ENCODE measurements around the gene ILKAP.

Gene ILKAP

DNA sequence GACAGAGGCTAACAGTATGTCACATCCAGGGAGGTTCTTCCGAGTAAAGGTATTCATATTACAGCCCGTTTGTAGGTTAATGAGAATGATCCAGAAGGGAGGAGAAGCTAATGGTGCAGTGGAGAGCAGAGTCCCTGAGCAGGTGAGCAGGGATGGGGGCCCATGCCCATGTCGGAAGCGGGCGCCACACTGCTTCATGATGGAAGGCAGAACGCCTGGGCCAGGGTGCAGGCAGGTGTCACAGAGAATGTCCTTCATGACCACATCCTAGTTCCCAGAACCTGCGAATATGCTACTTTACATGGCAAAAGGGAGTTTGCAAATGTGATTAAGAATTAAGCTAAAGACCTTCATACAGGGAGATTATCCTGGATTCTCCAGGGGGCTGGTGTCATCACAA is 32.4 kb upstream of the ILKAP start:
- TF ChIP-seq, protein P1, sequence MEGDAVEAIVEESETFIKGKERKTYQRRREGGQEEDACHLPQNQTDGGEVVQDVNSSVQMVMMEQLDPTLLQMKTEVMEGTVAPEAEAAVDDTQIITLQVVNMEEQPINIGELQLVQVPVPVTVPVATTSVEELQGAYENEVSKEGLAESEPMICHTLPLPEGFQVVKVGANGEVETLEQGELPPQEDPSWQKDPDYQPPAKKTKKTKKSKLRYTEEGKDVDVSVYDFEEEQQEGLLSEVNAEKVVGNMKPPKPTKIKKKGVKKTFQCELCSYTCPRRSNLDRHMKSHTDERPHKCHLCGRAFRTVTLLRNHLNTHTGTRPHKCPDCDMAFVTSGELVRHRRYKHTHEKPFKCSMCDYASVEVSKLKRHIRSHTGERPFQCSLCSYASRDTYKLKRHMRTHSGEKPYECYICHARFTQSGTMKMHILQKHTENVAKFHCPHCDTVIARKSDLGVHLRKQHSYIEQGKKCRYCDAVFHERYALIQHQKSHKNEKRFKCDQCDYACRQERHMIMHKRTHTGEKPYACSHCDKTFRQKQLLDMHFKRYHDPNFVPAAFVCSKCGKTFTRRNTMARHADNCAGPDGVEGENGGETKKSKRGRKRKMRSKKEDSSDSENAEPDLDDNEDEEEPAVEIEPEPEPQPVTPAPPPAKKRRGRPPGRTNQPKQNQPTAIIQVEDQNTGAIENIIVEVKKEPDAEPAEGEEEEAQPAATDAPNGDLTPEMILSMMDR (IDR thresholded peaks at IDR 0.05; ENCODE audit: low read length) = no peak
- no peak for TF ChIP-seq EZH2 (IDR thresholded peaks at IDR 0.05; ENCODE audit: borderline replicate concordance, low read length)
- Histone ChIP-seq H3K27me3 (ENCODE audit: insufficient read depth, low read length) (0 out of 2 replicates have a peak, but pooled peaks cover 3% of the 10 kb centered on the region), H3K4me1 (ENCODE audit: insufficient read depth, low read length, severe bottlenecking) (peaks cover 21% of the 10 kb centered on the region), H4K20me1 (ENCODE audit: insufficient read depth, low read length) (no peaks in the 10 kb centered on the region), H3K4me3 (ENCODE audit: low read depth, low read length, poor library complexity, severe bottlenecking) (no peak overlapping the region), H3K9ac (ENCODE audit: low read length) (no peak overlapping the region), H3K9me3 (ENCODE audit: low read length) (no peaks in the 10 kb centered on the region), H3K79me2 (ENCODE audit: insufficient read depth, low read length) (no peaks in the 10 kb centered on the region), H3K36me3 (ENCODE audit: insufficient read depth, low read length) (peaks cover 6% of the 10 kb centered on the region; the same call in 1 of the 2 replicates), H3K4me2 (ENCODE audit: low read length) (no peak overlapping the region), H2AFZ (ENCODE audit: low read length) (no peak overlapping the region), H3K9me2 (ENCODE audit: low read depth, low read length) (no peaks in the 10 kb centered on the region), H3K27ac (ENCODE audit: low read depth, low read length, poor library complexity, severe bottlenecking) (no peak overlapping the region), H3F3A (ENCODE audit: insufficient read depth, low read length) (no peaks in the 10 kb centered on the region)

GRCh38 chr2:238235331-238235732 is 31.8 kb upstream of the ILKAP start:
- no peak overlapping the region for H2AFZ ChIP-seq (ENCODE audit: low read length)
- no peaks in the 10 kb centered on the region for H3K9me2 ChIP-seq (ENCODE audit: low read depth, low read length)
- no peak overlapping the region for H3K27ac ChIP-seq (ENCODE audit: low read depth, low read length, poor library complexity, severe bottlenecking)
- H3K9me3 ChIP-seq (ENCODE audit: low read length) = no peaks in the 10 kb centered on the region
- H3K27me3 ChIP-seq (ENCODE audit: insufficient read depth, low read length) = 0 out of 2 replicates have a peak, but pooled peaks cover 3% of the 10 kb centered on the region
- no peak overlapping the region for H3K4me3 ChIP-seq (ENCODE audit: low read depth, low read length, poor library complexity, severe bottlenecking)
- no peaks in the 10 kb centered on the region for H3K79me2 ChIP-seq (ENCODE audit: insufficient read depth, low read length)
- TF ChIP-seq EZH2 (IDR thresholded peaks at IDR 0.05; ENCODE audit: borderline replicate concordance, low read length) = no peak
- TF ChIP-seq, protein P1 (IDR thresholded peaks at IDR 0.05; ENCODE audit: low read length) = no peak
- peaks cover 6% of the 10 kb centered on the region; the same call in 1 of the 2 replicates for H3K36me3 ChIP-seq (ENCODE audit: insufficient read depth, low read length)
- no peak overlapping the region for H3K4me2 ChIP-seq (ENCODE audit: low read length)
- no peaks in the 10 kb centered on the region for H3F3A ChIP-seq (ENCODE audit: insufficient read depth, low read length)
- peaks cover 17% of the 10 kb centered on the region for H3K4me1 ChIP-seq (ENCODE audit: insufficient read depth, low read length, severe bottlenecking)
- no peaks in the 10 kb centered on the region for H4K20me1 ChIP-seq (ENCODE audit: insufficient read depth, low read length)
- no peak overlapping the region for H3K9ac ChIP-seq (ENCODE audit: low read length)

DNA sequence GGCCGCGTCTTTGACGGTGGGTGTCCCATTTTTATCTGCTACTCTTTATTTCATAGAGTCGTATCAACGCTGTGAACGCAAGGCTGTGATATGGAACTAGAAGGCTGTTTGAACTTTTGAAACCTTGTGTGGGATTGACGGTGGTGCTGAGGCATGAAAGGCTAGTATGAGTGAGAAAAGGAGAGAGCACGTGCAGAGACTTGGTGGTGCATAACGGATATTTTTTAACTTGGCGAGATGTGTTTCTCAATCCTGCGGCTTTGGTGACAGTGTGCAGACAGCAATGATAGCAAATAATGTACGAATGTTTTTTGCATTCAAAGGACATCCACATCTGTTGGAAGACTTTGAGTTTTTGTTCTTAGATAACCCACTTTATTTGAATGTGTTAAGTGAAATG is 30.1 kb upstream of the ILKAP start:
- 0 out of 2 replicates have a peak, but pooled peaks cover 3% of the 10 kb centered on the region for H3K27me3 ChIP-seq (ENCODE audit: insufficient read depth, low read length)
- H2AFZ ChIP-seq (ENCODE audit: low read length) = no peak overlapping the region
- no peak overlapping the region for H3K4me2 ChIP-seq (ENCODE audit: low read length)
- no peak overlapping the region for H3K4me3 ChIP-seq (ENCODE audit: low read depth, low read length, poor library complexity, severe bottlenecking)
- no peak overlapping the region for H3K27ac ChIP-seq (ENCODE audit: low read depth, low read length, poor library complexity, severe bottlenecking)
- no peaks in the 10 kb centered on the region for H3K79me2 ChIP-seq (ENCODE audit: insufficient read depth, low read length)
- H3K36me3 ChIP-seq (ENCODE audit: insufficient read depth, low read length) = peaks cover 3% of the 10 kb centered on the region; the same call in 1 of the 2 replicates
- H4K20me1 ChIP-seq (ENCODE audit: insufficient read depth, low read length) = no peaks in the 10 kb centered on the region
- no peak overlapping the region for H3K9ac ChIP-seq (ENCODE audit: low read length)
- peaks cover 9% of the 10 kb centered on the region for H3K4me1 ChIP-seq (ENCODE audit: insufficient read depth, low read length, severe bottlenecking)
- no peaks in the 10 kb centered on the region for H3K9me3 ChIP-seq (ENCODE audit: low read length)
- no peak for TF ChIP-seq EZH2 (IDR thresholded peaks at IDR 0.05; ENCODE audit: borderline replicate concordance, low read length)
- TF ChIP-seq, protein P1 (IDR thresholded peaks at IDR 0.05; ENCODE audit: low read length) = no peak
- no peaks in the 10 kb centered on the region for H3K9me2 ChIP-seq (ENCODE audit: low read depth, low read length)
- no peaks in the 10 kb centered on the region for H3F3A ChIP-seq (ENCODE audit: insufficient read depth, low read length)
